GM23248 (cell line): ENCODE results near the gene SNX11. TPM values are rescaled to one million over a fixed set of nuclear protein-coding genes. Genes with fewer than 3 reads are reported as not detected.

Source experiments
- DNase-seq: peaks from one replicate; pipeline ENCODE4 v3.0.0-alpha.2; 2015
- H2AFZ ChIP-seq: fragments of 200-600 bp; sonication (generic); 2 replicates; pipeline ENCODE4 v1.6.1; 2016; ENCODE audit warnings: antibody characterized with exemption
- H3F3A ChIP-seq: fragments of 200-600 bp; sonication (generic); 2 replicates; pipeline ENCODE4 v1.6.1; 2016; ENCODE audit warnings: mild to moderate bottlenecking, antibody characterized with exemption, mixed run types; ENCODE audit not compliant: insufficient read depth
- H3K27ac ChIP-seq: fragments of 200-600 bp; sonication (generic); 2 replicates; pipeline ENCODE4 v1.5.1; 2016; ENCODE audit warnings: mild to moderate bottlenecking
- H3K27me3 ChIP-seq: fragments of 200-600 bp; sonication (generic); replicated peaks from 2 replicates; pipeline ENCODE4 v1.6.1; 2016; ENCODE audit warnings: mild to moderate bottlenecking; ENCODE audit not compliant: insufficient read depth
- H3K36me3 ChIP-seq: fragments of 200-600 bp; sonication (generic); 2 replicates; pipeline ENCODE4 v1.6.1; 2016; ENCODE audit warnings: low read depth, mild to moderate bottlenecking
- H3K4me1 ChIP-seq: fragments of 200-600 bp; sonication (generic); 2 replicates; pipeline ENCODE4 v1.6.1; 2016; ENCODE audit warnings: mild to moderate bottlenecking; ENCODE audit not compliant: insufficient read depth
- H3K4me2 ChIP-seq: fragments of 200-600 bp; sonication (generic); one replicate; pipeline ENCODE4 v1.6.1; 2016; ENCODE audit warnings: mild to moderate bottlenecking; ENCODE audit not compliant: unreplicated experiment
- H3K4me3 ChIP-seq: fragments of 200-600 bp; sonication (generic); 2 replicates; pipeline ENCODE4 v1.5.1; 2016; ENCODE audit warnings: mild to moderate bottlenecking
- H3K79me2 ChIP-seq: fragments of 200-600 bp; sonication (generic); 2 replicates; pipeline ENCODE4 v1.6.1; 2016; ENCODE audit warnings: mild to moderate bottlenecking; ENCODE audit not compliant: insufficient read depth
- H3K9ac ChIP-seq: fragments of 200-600 bp; sonication (generic); 2 replicates; pipeline ENCODE4 v1.6.1; 2016; ENCODE audit warnings: mild to moderate bottlenecking
- H3K9me2 ChIP-seq: fragments of 200-600 bp; sonication (generic); 2 replicates; pipeline ENCODE4 v1.6.1; 2016; ENCODE audit warnings: mixed run types, mild to moderate bottlenecking, moderate library complexity; ENCODE audit not compliant: insufficient read depth
- H3K9me3 ChIP-seq: fragments of 200-600 bp; sonication (generic); one replicate; pipeline ENCODE4 v1.6.1; 2017; ENCODE audit warnings: low read depth
- H4K20me1 ChIP-seq: fragments of 200-600 bp; sonication (generic); 2 replicates; pipeline ENCODE4 v1.6.0; 2016; ENCODE audit not compliant: insufficient read depth
- EZH2 ChIP-seq: fragments of 200-600 bp; sonication (generic); IDR thresholded peaks from 2 replicates; pipeline ENCODE4 v1.6.1; 2018; ENCODE audit warnings: antibody characterized with exemption, mild to moderate bottlenecking; ENCODE audit not compliant: insufficient read depth, poor library complexity, severe bottlenecking
- EZH2phosphoT487 ChIP-seq: fragments of 200-600 bp; sonication (generic); IDR thresholded peaks from 2 replicates; pipeline ENCODE4 v1.6.1; 2018; ENCODE audit warnings: antibody characterized with exemption, moderate library complexity, mild to moderate bottlenecking, low read depth; ENCODE audit not compliant: insufficient read depth
- WGBS, 2 experiments: methylation state at CpG; one replicate each; pipeline ENCODE4 v1.1.6; 2015 to 2017; ENCODE audit warnings: low lambda C conversion rate in 2 of 2, low coverage in 1 of 2; ENCODE audit errors: missing lambda C conversion rate in 2 of 2; 5-methylcytosine and 5-hydroxymethylcytosine counted together
- in situ Hi-C: fragments of 300-500 bp; cut with MboI; formaldehyde crosslinking; loops from 2 replicates; pipeline ENCODE4 v1.15.0; 2020
- polyA plus RNA-seq: library from polyadenylated mRNA; unstranded; fragments of >200 nt; fragmentation: Nextera tagmentation; extraction: Ambion mirVana; gene quantifications from 2 replicates; pipeline ENCODE4 v1.2.1, GENCODE V29; 2016
- total RNA-seq: library from RNA; depleted of rRNA; stranded (reverse); fragments of >200 nt; shearing (Covaris generic); gene quantifications from 2 replicates; pipeline ENCODE4 v1.2.3, GENCODE V29; 2014

The SNX11 gene
- total and polyA plus RNA-seq, 2 experiments from 2014 or later = 14.7 to 17.5 TPM

- Histone ChIP-seq H2AFZ (no peak overlapping the region), H3K9me2 (no peaks in the 10 kb centered on the region), H3K27me3 (peaks cover 17% of the 10 kb centered on the region), H3K27ac (no peak overlapping the region), H3K4me2 (no peak overlapping the region), H3K4me1 (no peaks in the 10 kb centered on the region), H3K9ac (no peak overlapping the region), H3K79me2 (no peaks in the 10 kb centered on the region), H3K4me3 (no peak overlapping the region), H3K36me3 (no peaks in the 10 kb centered on the region), H3K9me3 (no peaks in the 10 kb centered on the region), H3F3A (no peaks in the 10 kb centered on the region), H4K20me1 (no peaks in the 10 kb centered on the region)
- TF ChIP-seq EZH2 = no peak
- no peak for DNase-seq
- 75 to 79% methylated on average over 4 of the region's 4 CpGs for WGBS, 2 experiments
- in situ Hi-C loops = no loop called here
Measured at GRCh38 chr17:48161127-48161905, 53.8 kb downstream of the SNX11 start.

DNA sequence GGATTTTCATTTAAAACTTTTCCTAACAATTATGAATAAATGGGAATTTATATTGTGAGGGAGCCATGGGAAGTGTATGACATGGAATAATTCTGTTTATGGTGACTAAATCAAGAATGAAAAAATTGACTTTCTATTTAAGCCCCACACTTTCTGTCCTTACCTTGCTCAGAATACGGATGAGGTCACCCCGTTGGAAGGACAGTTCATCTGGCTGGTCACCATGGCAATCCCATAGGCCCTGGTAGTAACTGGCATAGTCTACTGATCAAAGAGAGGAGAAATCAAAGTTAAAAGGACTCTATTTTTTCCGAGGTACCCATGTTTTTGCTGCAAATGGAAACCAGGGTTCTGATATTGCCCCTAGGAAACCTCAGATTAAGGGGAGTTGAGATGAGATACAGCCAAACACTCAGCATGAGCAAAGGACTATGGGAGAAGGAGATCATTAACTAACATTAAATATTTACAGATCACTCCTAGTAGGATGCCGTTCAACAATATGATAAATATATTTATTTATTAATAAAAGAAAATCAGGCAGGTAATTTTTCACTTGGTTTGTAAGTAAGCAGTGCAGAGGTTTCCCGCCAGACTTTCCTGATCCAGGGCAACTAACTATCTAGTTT lies 54.9 kb downstream of the SNX11 start:
- H3K27me3 ChIP-seq = peaks cover 28% of the 10 kb centered on the region
- no peak overlapping the region for H3K27ac ChIP-seq
- no peaks in the 10 kb centered on the region for H3K36me3 ChIP-seq
- no peak overlapping the region for H3K4me3 ChIP-seq
- no peak overlapping the region for H3K4me2 ChIP-seq
- in situ Hi-C loops = no loop called here
- no peak overlapping the region for H2AFZ ChIP-seq
- no peaks in the 10 kb centered on the region for H3K9me3 ChIP-seq
- DNase-seq = no peak
- H3F3A ChIP-seq = no peaks in the 10 kb centered on the region
- H3K4me1 ChIP-seq = no peaks in the 10 kb centered on the region
- no peaks in the 10 kb centered on the region for H4K20me1 ChIP-seq
- H3K79me2 ChIP-seq = no peaks in the 10 kb centered on the region
- TF ChIP-seq EZH2 = no peak
- no peak for TF ChIP-seq EZH2phosphoT487
- no peak overlapping the region for H3K9ac ChIP-seq
- no peaks in the 10 kb centered on the region for H3K9me2 ChIP-seq
- 83% methylated on average over 5 of the region's 5 CpGs for WGBS, 2 experiments

- no peak for DNase-seq
- in situ Hi-C loops = no loop called here
- no peak overlapping the region for H3K27ac ChIP-seq
- H3K27me3 ChIP-seq = peaks cover 34% of the 10 kb centered on the region
- H3K9ac ChIP-seq = no peak overlapping the region
- no peaks in the 10 kb centered on the region for H4K20me1 ChIP-seq
- no peaks in the 10 kb centered on the region for H3K9me3 ChIP-seq
- no peaks in the 10 kb centered on the region for H3K36me3 ChIP-seq
- no peak overlapping the region for H2AFZ ChIP-seq
- H3K9me2 ChIP-seq = no peaks in the 10 kb centered on the region
- H3K79me2 ChIP-seq = no peaks in the 10 kb centered on the region
- no peak overlapping the region for H3K4me3 ChIP-seq
- WGBS, 2 experiments = 70 to 73% methylated on average over 5 of the region's 5 CpGs
- H3F3A ChIP-seq = no peaks in the 10 kb centered on the region
- no peaks in the 10 kb centered on the region for H3K4me1 ChIP-seq
- no peak for TF ChIP-seq EZH2phosphoT487
- no peak overlapping the region for H3K4me2 ChIP-seq
Measured at GRCh38 chr17:48162946-48163506, 55.5 kb downstream of the SNX11 start.

DNA sequence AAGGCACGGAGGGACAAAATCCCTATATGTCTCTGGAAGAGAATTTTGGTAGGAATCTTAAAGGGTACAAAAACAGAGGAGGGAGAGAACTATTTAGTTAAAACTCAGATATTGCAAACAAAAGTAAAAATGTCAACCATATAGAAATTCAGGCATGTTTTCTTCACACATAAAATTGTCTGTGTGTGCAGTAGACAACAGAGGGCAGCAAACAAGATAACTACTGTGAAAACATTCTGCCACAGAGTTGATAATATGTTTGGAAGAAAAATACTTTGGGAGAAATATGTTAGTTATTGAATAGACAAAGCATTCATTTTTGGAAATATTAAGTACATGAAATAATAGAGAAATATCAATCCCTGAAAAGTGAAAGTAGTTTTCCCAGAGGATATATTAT lies 56.2 kb downstream of the SNX11 start:
- in situ Hi-C loops = no loop called here
- Histone ChIP-seq H3K4me2 (no peak overlapping the region), H3K27me3 (peaks cover 40% of the 10 kb centered on the region)

More for the DNA sequence above, 56.2 kb downstream of the SNX11 start:
- H3K9me3 ChIP-seq = no peaks in the 10 kb centered on the region
- H3K4me1 ChIP-seq = no peaks in the 10 kb centered on the region
- H3K4me3 ChIP-seq = no peak overlapping the region
- H3K9me2 ChIP-seq = no peaks in the 10 kb centered on the region
- no peak overlapping the region for H3K9ac ChIP-seq
- peak; percentile 13 for DNase-seq
- H2AFZ ChIP-seq = no peak overlapping the region
- no peaks in the 10 kb centered on the region for H4K20me1 ChIP-seq
- WGBS, 2 experiments = 70 to 76% methylated on average over 1 of the region's 1 CpG
- no peaks in the 10 kb centered on the region for H3K36me3 ChIP-seq
- TF ChIP-seq EZH2phosphoT487 (no peak), EZH2 (no peak)
- H3F3A ChIP-seq = no peaks in the 10 kb centered on the region
- no peak overlapping the region for H3K27ac ChIP-seq
- no peaks in the 10 kb centered on the region for H3K79me2 ChIP-seq
